ENCODE measurements around the gene KCNIP3. TPM values are rescaled to one million over a fixed set of nuclear protein-coding genes. Genes with fewer than 3 reads are reported as not detected.

KCNIP3 gene
- total RNA-seq, 2 donors from 2014 or later: 10.5 to 17.9 TPM

DNA sequence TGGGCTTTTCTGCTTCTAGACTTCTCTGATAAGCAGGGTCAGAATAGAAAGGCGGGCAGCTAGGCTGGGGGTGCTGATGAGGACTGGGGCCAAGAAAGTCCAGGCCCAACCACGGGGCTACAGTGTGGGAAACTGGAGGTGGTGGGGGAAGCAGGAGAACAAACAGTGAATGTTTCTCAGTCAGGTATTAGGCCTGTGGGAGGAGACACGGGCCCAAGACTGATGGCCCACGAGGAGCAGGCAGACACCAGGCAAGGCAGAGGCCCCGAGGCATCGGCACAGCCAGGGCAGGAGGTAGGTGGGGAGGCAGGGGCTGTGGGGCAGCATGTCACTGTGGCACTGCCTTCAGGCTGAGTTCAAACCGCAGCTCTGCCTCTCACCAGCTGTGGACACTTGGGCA, 40.7 kb downstream of the KCNIP3 start:
- peak; percentile 64 for DNase-seq (ENCODE audit: low spot score)
- intact Hi-C loops (cut with DNase I): no loop called here

DNA sequence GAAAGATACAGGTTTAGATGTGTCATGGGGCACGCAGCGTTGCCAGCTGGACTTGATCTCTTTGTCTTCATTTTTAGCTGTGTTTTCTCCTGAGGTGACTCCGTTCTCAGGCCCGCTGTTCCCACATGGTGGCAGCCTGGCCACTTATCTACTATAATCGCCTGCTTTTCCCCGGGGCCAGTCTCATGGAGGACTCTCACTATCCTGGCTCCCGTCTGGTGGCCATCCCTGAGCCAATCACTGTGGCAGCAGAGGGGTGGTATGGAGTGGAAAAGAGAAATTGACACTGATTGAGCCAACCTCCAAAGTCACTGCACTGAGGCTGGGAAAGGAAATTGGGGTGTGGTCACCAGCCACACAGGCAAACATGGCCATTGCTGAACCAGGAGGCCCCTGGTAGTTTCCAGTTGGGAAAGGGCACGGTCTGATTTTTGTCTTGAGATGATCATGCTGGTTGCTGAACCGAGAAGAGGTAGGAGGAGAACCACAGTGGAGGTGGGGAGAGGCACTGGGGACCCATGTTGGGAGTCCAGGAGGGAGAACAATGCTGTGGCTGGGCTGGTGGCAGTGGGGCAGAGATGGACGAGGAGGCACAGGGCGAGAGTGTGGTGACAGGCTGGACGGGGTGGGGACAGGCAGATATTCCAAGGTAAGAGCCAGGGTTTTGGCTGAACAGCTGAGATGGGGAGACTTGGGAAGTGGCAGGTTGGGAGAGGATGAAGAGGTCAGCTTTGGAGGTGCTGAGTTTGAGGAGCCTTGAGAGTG, 45.6 kb downstream of the KCNIP3 start:
- intact Hi-C loops (cut with DNase I): no loop called here
- peak; percentile 58 for DNase-seq (ENCODE audit: low spot score)

DNA sequence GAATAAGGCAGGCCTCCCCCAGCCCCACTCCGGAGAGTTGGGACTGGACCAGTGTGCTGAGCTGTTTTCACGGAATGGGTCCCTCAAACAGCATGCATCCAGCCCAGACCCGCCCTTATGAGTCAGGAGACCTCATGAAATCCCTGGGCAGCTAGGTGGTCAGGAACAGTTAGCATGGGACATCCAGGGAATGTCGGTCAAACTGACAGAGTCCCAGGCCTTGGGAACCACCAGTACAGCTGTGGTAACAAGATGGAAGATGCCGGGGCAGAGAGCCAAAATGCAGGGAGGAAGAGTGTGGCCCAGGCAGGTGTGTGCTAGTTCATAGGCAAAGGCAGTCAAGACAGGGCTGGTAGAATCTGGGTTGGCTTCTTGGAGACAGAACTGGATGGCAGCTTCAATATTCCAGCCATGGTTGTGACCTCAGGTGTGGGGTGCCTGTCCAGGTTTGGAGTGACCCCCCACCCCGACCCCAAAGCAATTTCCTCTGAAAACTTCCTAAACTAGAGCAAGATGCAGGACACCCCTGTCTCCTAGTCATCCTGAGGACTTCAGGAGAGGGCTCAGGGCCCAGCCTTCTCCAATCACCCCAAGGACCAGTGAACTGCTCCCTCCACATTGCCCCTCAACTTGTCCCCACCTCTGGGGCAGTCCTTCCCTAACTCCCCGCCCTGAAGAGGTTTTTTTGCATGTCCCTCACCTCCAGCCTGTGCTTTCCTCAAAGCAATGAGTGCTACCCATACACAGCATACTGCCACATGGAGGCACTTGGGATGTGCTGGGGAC, 46.5 kb downstream of the KCNIP3 start:
- intact Hi-C loops (cut with DNase I): no loop called here
- peak; percentile 64 for DNase-seq (ENCODE audit: low spot score)

DNA sequence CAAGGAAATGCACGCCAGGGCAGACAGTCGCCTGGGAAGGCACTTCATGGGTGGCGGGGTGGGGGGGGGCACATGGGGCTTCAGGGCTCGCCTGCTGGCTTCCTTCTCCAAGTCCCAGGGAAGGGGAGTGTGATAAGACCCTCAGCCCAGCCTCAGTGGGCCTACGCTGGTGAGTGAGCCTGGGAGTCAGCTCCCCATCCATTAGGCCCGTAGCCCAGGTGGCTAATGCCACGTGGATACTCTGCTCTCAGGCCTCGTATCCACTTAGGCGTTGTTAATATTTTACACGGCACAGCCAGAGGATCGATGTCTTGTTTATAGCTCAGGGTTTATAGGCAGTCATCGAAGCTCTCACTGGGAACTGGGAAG, 47.1 kb downstream of the KCNIP3 start:
- DNase-seq (ENCODE audit: low spot score): no peak
- intact Hi-C loops (cut with DNase I): no loop called here

DNA sequence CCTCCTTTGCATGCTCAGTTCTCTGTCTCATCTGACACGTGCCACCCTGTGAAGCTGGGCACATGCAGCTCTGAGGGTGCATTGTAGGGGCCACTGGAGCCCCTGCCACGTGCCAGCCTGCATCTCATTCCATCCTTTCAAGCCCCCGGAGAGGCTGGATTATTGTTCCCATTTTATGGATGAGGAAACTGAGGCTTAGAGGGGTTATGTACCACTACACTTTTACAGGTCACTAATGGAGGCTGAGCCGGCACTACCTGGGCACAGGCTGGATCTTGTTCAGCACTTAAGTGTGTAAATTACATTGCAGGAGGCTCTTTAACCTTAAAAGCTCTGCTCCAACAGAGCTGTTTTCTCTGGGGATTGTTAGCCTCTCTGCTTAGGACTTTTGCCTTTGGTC, 47.5 kb downstream of the KCNIP3 start:
- intact Hi-C loops (cut with DNase I): no loop called here
- no peak for DNase-seq (ENCODE audit: low spot score)

DNA sequence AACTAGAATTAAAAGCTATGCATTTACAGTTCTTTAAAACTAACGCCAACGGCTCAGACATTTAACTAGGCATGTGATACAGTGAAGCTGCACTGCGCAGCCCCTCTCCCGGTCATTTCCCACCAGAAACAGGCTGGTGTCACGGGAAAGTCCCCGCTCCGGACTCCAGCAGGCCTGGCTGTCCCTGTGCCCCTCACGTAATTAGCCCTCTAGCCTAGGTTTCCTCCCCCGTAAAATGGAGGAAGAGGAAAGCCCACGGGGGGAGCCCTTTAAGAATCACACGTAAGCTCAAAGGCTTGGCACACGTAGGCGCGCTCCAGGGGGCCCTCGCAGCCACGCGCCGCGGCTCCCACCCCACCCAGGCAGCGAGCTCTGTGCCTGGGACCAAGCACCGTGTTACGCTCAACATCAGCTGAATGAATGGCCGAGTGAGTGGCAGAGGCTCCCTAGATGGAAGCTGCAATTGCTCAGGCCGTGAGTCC, 48.0 kb downstream of the KCNIP3 start:
- no peak for DNase-seq (ENCODE audit: low spot score)
- intact Hi-C loops (cut with DNase I): no loop called here

DNA sequence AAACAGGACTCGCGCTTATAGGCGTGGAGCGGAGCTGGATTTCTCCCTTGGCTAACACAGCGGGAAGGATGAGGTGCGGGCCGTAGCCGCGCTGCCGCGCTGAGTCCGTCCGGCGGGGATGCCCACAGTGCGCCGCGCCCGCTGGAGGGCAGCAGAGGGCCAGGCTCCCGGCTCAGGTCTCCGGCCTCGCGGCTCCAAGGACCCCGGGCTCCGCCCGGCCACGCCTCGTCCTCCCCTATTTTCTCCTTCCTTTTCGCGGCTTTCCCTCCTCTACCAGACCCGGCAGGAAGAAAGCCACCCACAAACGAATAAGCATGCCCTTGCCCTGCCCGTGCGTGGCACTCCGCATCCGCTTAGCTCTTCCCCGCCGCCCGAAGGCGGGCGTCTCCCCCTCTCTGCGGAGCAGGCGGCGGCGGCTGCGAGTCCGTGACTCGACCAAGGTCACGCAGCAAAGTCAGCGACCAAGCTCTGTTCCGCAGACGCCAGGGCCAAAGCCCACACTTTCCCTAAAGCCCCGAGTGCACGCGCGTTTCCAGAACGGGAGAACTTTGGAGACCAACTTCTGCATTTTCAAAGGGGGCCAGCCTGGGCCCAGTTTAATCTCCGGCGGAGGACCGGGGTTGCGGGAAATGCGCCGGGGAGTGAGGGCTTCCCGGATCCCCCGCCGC, 48.5 kb downstream of the KCNIP3 start:
- intact Hi-C loops (cut with DNase I): no loop called here
- peak; percentile 96 for DNase-seq (ENCODE audit: low spot score)

DNA sequence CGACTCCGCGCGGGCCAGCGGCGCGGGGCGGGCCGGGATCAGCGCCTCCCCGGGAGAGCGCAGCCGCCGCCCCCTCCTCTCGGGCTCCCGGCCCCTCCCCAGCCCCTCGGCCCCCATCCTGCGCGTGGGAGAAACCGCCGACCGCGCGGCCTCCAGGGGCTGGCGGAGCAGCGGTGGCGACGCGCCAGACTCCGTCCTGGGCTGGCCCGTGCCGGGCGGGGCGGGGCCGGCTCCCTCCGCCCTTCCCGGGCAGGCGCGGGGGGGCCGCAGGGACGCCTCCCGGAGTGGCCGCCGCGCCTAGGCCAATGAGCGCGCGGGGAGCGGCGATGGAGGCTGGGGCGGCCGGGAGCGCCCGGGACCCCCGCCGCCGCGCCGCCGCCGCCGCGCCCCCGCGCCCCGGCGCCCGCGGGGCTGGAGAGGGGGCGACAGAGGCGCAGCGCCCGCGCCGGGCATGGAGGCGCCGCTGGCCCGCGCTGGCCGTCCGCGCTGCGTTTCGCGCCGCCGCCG, 49.1 kb downstream of the KCNIP3 start:
- intact Hi-C loops (cut with DNase I): no loop called here
- peak; percentile 90 for DNase-seq (ENCODE audit: low spot score)

DNA sequence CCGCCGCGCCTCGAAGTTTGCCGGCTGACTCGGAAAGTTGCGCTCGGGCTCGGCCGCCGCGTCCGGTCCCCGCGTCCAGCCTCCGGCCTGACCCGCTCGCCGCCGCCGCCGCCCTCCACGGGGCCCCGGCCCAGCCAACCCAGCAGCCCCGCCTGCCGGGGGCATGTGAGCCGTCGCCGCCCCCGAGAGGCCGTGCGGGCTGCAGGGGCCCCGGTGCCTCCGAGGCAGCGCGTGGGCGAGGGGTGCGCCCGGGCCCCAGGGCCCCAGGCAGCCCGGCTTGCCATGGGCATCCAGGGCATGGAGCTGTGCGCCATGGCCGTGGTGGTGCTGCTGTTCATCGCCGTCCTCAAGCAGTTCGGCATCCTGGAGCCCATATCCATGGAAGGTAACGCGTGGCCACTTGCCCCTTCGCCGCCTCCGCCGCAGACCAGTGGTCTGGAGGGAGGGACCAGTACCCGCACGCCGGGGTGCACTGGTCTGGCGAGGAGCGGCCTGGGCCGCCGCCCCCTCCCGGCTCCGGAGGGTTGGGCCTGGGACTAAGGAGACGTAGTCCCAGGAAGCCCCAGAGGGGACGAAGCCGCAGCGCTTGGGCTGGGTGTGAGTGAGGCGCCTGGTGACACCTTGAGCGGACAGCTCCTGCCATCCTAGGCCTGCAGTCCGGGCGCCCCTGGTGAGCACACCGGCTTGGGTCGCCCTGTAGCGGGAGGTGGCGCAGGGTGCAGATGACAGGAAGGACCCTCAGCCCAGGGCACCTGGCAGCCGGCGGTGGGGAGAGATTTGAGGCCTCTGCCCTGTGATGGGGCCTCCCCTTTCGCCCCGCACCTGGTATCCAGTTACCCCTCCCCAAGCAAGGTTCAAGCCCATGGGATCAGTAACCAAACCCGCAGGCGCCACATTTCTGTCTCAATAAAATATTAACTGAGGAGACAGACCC, 49.9 kb downstream of the KCNIP3 start:
- peak; percentile 84 for DNase-seq (ENCODE audit: low spot score)
- intact Hi-C loops (cut with DNase I): no loop called here

DNA sequence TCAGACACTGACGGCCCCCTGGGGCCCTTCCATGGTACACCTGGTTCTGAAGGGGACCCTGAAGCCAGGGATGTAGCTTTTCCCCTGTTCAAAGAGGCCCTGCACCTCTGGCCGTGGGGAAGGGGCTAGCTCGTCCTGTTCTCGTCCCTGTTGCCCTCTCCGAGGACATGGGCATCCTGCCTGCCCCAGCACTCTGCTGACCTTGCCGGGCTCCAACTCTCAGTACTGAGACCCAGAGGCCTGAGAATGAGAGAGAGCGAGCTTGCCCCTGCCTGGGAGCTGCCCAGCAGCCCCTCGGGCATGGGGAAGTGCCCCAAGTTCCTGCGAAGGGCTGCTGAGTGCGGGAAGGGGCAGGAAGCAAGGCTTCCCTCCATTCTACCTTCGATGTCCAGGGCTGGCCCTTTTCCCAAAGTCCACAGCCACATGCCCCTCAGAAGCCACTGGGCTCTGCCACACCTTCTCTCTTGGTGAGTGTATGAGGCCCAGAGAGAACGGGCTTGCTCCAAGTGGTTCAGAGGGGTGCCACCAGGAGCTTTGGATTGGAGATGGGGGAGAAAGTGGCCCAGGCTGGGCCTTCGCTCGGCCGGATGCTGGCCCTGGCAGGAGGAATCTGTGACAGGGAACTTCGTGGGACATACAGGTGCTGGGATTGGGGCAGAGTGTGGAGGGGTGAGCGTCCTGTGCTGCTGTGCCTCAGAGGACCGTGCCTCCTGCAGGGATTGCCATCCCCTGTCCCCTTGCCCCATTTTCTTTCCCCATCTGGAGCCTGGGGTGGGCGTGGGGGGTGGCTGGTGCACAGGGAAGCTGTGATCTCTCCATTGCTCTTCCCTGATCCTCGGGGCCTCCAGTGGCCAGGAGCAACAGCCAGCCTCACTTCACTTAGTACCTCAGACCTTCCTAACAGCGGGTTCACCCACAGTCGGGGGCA, 50.8 kb downstream of the KCNIP3 start:
- DNase-seq (ENCODE audit: low spot score): peak; percentile 78
- intact Hi-C loops (cut with DNase I): no loop called here

DNA sequence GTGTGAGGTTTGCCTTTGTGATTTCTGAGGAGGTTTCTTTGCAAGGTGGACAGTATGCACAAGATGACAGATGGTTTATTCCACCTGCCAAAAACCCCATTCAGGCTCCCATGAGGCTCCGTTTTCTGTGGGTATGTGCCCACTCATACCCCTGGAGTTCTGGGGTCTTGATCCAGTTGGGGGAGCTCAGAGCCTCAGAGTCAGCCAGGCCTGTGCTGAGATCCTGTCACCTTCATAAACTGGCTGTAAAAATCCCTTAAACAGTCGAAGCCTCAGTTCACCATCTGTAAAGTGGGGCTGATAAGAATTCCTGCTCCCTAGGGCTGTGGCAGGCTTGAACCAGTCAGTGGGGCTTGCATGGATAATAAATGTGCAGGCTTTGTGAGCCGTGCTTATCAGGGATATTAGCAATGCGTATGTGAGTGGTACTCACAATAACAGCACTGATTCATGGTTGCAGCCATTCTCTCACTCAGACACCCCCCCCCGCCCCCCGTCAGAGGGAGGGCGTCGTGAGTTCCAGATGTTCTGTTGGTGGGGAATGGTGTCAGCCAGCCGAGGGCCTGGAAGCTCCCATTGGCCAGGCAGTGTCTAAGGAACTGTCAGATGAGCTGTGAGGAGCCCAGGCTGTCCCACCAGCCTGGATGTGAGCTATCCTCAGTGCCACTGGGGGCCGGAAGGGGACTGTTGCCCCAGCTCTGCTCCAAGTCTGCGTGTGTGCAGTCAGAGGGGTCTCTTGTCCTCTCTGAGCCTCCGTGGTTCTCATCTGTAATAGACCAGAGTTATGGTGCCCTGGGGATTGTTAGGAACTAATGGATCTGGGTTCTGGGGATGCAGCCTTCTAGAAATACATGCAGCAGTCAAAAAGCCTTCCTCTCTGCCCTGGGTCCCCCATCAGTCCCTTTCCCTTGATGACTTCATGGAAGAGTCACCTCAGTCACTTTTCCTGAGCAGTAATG, 51.7 kb downstream of the KCNIP3 start:
- intact Hi-C loops (cut with DNase I): no loop called here
- peak; percentile 68 for DNase-seq (ENCODE audit: low spot score)

DNA sequence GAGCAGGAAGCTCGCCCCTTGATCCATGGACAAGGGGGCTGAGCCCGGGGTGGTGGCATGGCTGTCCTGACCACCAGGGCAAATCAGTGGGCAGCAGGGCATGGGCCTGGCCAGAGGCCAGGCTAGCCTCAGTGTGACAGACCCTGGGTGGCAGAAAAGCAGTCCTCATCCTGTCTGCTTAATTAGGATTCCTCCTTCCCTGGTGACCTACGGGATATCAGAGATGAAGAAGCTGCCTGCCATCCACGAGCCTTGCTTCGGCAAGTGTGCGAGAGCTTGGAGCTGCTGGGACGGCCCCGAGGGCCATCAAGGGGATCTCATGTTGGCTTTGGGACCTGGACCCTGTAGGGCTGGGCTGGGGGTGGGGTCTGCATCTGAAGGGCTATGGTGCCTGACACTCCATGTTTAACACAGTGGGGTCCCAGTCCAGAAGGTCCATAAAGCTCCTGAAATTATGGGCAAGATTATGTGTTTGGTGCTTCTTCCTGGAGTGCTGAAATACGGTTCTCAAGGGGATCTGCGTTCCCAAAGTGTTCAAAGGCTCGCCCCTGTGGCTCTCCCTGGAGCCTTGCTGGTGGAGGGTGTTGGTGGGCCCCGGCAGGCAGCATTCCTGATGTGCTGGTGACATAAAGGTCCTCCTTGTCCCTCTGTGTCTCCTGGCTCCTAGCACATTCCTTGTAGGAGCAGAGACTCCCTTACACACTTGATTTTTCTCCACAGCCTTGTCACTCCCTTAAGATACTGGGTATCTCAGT, 52.6 kb downstream of the KCNIP3 start:
- DNase-seq (ENCODE audit: low spot score): peak; percentile 74

DNA sequence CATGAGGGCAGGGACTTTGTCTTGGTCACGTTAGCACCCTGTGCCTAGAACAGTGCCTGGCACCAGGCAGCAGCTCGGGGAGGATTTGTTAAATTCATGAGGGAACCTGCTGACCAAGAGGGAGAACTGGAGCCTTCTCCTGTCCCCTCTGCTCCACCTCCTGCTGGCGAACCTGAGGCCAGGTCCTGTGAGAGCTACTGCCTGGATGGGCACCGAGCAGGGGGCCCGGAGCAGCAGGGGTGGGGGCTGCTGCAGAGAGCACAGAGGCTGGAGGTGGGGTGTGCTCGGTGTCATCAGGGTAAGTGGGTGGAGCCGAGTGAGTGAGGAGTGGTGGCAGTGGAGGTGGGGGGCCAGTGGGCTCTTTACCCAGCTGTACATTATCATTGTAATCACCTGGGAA, 53.2 kb downstream of the KCNIP3 start:
- peak; percentile 64 for DNase-seq (ENCODE audit: low spot score)
- intact Hi-C loops (cut with DNase I): no loop called here

More for the DNA sequence above, 52.6 kb downstream of the KCNIP3 start:
- intact Hi-C loops (cut with DNase I): no loop called here

DNA sequence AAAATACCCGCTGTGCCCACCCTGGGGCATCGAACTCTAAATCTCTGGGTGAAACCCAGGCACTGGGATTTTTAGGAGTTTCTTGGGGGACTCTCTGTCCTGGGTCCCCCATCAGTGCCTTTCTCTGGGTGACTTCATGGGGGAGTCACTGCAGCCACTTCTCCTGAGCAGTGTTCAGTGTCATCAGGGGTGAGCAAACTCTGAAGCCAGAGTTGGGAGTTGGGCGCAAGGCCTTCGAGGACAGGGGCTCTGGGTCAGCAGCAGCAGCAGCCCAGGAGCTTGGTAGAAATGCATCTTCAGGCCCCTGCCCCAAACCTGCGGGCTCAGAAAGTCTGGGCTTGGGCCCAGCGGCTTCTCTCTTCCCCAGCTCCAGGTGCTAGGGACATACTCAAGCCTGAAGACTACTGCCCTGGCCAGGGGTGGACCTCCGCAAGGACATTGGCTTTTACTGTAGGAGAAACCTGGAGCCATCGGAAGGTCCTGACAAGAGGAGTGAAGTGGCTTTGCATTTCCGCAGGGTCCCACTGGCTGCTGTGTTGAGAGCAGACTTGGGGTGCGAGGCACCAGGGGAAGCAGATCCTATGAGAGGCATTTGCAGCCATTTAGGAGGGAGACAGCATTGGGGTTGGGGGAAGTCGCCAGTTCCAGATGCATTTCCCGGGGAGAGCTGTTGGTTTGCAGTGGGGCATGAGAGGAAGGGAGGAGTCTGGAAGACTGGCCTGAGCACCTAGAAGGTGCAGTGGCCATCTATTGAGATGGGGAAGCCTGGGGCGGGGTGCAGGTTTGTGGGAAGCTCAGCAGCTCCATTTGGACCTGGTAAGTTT, 53.8 kb downstream of the KCNIP3 start:
- intact Hi-C loops (cut with DNase I): no loop called here
- DNase-seq (ENCODE audit: low spot score): peak; percentile 62

DNA sequence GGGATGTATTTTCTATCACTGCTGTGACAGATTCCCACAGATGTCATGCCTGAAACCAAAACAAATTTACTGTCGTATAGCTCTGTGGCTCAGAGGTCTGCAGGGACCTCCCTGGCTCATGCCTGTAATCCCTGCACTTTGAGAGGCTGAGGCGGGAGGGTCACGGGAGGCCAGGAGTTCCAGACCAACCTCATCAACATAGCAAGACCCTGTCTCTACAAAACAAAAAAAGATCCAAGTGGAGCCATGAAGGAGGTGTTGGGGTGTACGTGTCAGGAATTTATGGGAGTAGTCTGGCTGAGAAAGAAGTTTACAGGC, 54.4 kb downstream of the KCNIP3 start:
- intact Hi-C loops (cut with DNase I): no loop called here
- no peak for DNase-seq (ENCODE audit: low spot score)

All from posterior vena cava (tissue), 2 donors.